Spinal cord (tissue), 10 donors: ENCODE data around the gene GPX4. TPM values are rescaled to one million over a fixed set of nuclear protein-coding genes. Genes with fewer than 3 reads are reported as not detected.

Experiments used
- DNase-seq, 6 donors: peaks; one replicate each; pipeline versions ENCODE4 v3.0.0 to v3.0.0-alpha.2; 2013 to 2015; ENCODE audit warnings: low spot score in 6 of 6, low read depth in 4 of 6
- H3K27ac ChIP-seq: one replicate; pipeline ENCODE4 v1.5.1; 2013; ENCODE audit warnings: low read depth, low read length, control low read depth
- H3K27me3 ChIP-seq: one replicate; pipeline ENCODE4 v1.6.1; 2013; ENCODE audit warnings: low read length; ENCODE audit not compliant: control insufficient read depth, insufficient read depth
- H3K36me3 ChIP-seq: one replicate; pipeline ENCODE4 v1.6.1; 2013; ENCODE audit warnings: low read length; ENCODE audit not compliant: control insufficient read depth, insufficient read depth
- H3K4me1 ChIP-seq: one replicate; pipeline ENCODE4 v1.6.1; 2013; ENCODE audit warnings: low read length; ENCODE audit not compliant: control insufficient read depth, insufficient read depth
- H3K4me3 ChIP-seq: one replicate; pipeline ENCODE4 v1.5.1; 2013; ENCODE audit warnings: low read depth, low read length, control low read depth
- H3K9me3 ChIP-seq: one replicate; pipeline ENCODE4 v1.6.1; 2013; ENCODE audit warnings: low read length; ENCODE audit not compliant: control insufficient read depth, insufficient read depth
- WGBS: methylation state at CpG from one replicate; pipeline ENCODE4 v1.1.5; 2013; ENCODE audit warnings: missing lambda C conversion rate; ENCODE audit not compliant: insufficient coverage; 5-methylcytosine and 5-hydroxymethylcytosine counted together
- long read RNA-seq, 4 donors: transcript quantifications; one replicate each; lab custom pipeline, GENCODE V29; 2026
- polyA plus RNA-seq, 2 donors: library from polyadenylated mRNA; unstranded; fragments of 120-200 nt; gene quantifications; one replicate each; pipeline ENCODE4 v1.2.1, GENCODE V29; 2013; ENCODE audit not compliant: insufficient read length in 2 of 2
- total RNA-seq, 2 donors: library from RNA; depleted of rRNA in 1 of 2; stranded (reverse); fragments of 120-200 nt in 1 of 2; fragments of >200 nt in 1 of 2; gene quantifications; one replicate each; pipeline versions ENCODE4 v1.2.3 to v1.2.4, GENCODE V29; 2013 to 2014
- donor health status: healthy.

The GPX4 gene, protein sequence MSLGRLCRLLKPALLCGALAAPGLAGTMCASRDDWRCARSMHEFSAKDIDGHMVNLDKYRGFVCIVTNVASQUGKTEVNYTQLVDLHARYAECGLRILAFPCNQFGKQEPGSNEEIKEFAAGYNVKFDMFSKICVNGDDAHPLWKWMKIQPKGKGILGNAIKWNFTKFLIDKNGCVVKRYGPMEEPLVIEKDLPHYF
- total RNA-seq (100 to 1,000 TPM; 123 to 287 TPM), polyA plus RNA-seq (100 to 1,000 TPM; 442 to 452 TPM)
- long read RNA-seq, donor 1, transcript GPX4-204 (6 exons, 536 nt), result minor isoform, 9 of 303 reads
- long read RNA-seq, donor 1, transcript GPX4-201 (7 exons, 919 nt), result major isoform, 194 of 303 reads
- long read RNA-seq, donor 1, partial matches to known transcripts, result 9 of 303 reads
- long read RNA-seq, donor 1, other reads (novel, unspliced or antisense), result 86 of 303 reads
- long read RNA-seq, donor 2, transcript GPX4-201 (7 exons, 919 nt), result major isoform, 107 of 193 reads
- long read RNA-seq, donor 2, transcript GPX4-204 (6 exons, 536 nt), result minor isoform, 5 of 193 reads
- long read RNA-seq, donor 2, partial matches to known transcripts, result 25 of 193 reads
- long read RNA-seq, donor 2, other reads (novel, unspliced or antisense), result 54 of 193 reads
- long read RNA-seq, donor 3, transcript GPX4-201 (7 exons, 919 nt), result major isoform, 107 of 191 reads
- long read RNA-seq, donor 3, transcript GPX4-204 (6 exons, 536 nt), result minor isoform, 5 of 191 reads
- long read RNA-seq, donor 3, partial matches to known transcripts, result 16 of 191 reads
- long read RNA-seq, donor 3, other reads (novel, unspliced or antisense), result 63 of 191 reads
- long read RNA-seq, donor 4, transcript GPX4-204 (6 exons, 536 nt), result minor isoform, 7 of 167 reads
- long read RNA-seq, donor 4, transcript GPX4-201 (7 exons, 919 nt), result major isoform, 84 of 167 reads
- long read RNA-seq, donor 4, partial matches to known transcripts, result 6 of 167 reads
- long read RNA-seq, donor 4, other reads (novel, unspliced or antisense), result 69 of 167 reads

GRCh38 chr19:1103708-1104310 is at the start of gene GPX4:
Gene GPX4, plus strand, starts transcription at chr19:1103994. Its CDS starts 50 bp downstream, at chr19:1104044.
- peak; percentile 95 to 100 (median 100) for DNase-seq
- H3K27ac ChIP-seq, result peak within 1 kb of the TSS; percentile 88
- WGBS, result under 1% methylated on average over 75 of the region's 75 CpGs
- peaks cover 39% of the 10 kb centered on the region for H3K36me3 ChIP-seq
- peaks cover 46% of the 10 kb centered on the region for H3K4me1 ChIP-seq
- H3K27me3 ChIP-seq, result no peaks in the 10 kb centered on the region
- no peaks in the 10 kb centered on the region for H3K9me3 ChIP-seq
- peak within 1 kb of the TSS; percentile 72 for H3K4me3 ChIP-seq

DNA sequence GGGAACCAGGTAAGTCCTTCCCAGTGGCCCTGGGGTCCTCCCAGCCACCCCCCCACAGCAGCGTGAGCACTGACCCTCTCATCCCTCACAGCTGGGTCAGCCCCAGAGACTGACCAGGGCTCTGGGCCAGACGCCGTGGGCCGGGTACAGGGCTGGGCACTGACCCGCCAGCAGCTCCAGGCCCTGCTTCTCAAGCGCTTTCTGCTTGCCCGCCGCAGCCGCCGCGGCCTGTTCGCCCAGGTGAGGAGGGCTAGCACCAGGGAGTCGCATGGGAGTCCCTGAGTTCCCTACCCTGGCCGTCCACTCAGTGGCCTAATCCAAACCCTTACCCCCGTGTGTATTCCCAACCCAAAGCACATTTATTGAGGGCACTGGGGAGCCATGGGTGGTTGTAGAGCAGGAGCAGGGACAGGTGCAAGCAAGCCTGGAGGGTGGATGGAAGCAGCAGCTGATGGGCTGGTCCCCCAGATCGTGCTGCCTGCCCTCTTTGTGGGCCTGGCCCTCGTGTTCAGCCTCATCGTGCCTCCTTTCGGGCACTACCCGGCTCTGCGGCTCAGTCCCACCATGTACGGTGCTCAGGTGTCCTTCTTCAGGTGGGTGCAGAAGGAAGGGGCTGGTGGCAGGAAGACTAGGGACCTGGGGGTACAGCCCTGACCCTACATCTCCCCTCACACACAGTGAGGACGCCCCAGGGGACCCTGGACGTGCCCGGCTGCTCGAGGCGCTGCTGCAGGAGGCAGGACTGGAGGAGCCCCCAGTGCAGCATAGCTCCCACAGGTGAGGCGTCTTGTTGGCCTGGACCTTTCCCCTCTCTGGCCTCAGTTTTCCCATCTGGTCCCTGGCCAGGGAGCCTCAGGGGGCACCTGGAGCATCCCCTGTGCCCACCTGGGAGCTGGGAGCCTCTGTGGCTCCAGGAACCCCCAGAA is 49.4 kb upstream of the GPX4 start:
- peaks cover 47% of the 10 kb centered on the region for H3K36me3 ChIP-seq
- no peaks in the 10 kb centered on the region for H3K4me1 ChIP-seq
- no peaks in the 10 kb centered on the region for H3K27me3 ChIP-seq
- 92% methylated on average over 26 of the region's 28 CpGs for WGBS
- H3K9me3 ChIP-seq, result peaks cover 14% of the 10 kb centered on the region
- DNase-seq, result no peak
- H3K4me3 ChIP-seq, result no peak overlapping the region
- H3K27ac ChIP-seq, result no peak overlapping the region

- H3K36me3 ChIP-seq, result peaks cover 47% of the 10 kb centered on the region
- H3K27me3 ChIP-seq, result no peaks in the 10 kb centered on the region
- H3K9me3 ChIP-seq, result peaks cover 14% of the 10 kb centered on the region
- DNase-seq, result no peak
- H3K27ac ChIP-seq, result no peak overlapping the region
- H3K4me3 ChIP-seq, result no peak overlapping the region
- no peaks in the 10 kb centered on the region for H3K4me1 ChIP-seq
- WGBS, result 93% methylated on average over 14 of the region's 14 CpGs
These were observed 48.8 kb upstream of the GPX4 start for GRCh38 chr19:1055028-1055425.

DNA sequence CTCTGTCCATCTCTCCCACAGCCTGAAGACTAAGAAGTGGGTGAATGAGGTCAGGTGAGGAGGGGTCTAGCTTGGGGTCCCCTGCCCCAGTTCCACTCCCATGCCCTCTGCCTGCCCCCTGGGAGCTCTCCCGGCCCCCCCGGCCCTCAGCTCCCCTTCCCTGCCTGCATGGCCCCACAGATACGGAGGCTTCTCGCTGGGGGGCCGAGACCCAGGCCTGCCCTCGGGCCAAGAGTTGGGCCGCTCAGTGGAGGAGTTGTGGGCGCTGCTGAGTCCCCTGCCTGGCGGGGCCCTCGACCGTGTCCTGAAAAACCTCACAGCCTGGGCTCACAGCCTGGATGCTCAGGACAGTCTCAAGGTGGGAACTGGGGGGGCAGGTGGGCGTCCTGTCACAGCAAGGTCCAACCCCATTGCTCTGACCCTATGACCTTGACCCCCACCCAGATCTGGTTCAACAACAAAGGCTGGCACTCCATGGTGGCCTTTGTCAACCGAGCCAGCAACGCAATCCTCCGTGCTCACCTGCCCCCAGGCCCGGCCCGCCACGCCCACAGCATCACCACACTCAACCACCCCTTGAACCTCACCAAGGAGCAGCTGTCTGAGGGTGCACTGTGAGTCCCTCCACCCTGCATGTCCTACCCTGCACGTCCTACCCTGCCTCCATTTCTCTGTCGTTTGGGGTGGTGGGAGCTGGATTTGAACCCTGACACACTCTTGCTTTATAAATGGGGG is 47.7 kb upstream of the GPX4 start:
- WGBS, result 95% methylated on average over 20 of the region's 20 CpGs

DNA sequence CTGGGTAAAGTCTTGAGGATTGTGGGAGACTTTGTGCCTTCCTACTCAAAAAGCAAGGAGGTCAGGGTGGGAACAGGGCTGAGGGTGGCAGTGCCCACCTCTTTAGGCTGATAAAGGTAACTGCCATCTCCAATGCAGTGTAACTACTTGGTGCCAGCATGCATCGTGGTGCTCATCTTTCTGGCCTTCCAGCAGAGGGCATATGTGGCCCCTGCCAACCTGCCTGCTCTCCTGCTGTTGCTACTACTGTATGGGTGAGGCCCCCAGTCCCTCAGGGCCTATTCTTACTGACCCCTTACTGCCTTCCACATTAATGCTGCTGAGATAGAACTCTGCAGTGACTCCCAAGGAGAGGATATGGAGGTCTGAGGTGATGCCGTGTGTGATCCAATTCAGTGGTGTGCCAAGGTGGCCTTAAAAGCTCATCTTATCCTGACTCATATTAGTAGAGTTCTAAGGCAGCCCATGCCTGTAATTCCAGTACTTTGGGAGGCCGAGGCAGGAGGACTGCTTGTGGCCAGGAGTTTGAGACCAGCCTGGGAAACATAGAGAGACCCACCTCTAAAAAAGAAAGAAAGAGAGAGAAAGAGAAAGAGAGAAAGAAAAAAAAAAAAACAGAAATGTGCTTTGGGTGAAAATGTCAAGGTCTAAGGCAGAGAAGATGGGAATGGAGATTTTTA is 46.5 kb upstream of the GPX4 start:
- DNase-seq, result peak in 3 of 6 donors; percentile 24 to 71 (median 69)
- H3K4me3 ChIP-seq, result no peak overlapping the region
- no peak overlapping the region for H3K27ac ChIP-seq
- peaks cover 48% of the 10 kb centered on the region for H3K36me3 ChIP-seq
- H3K4me1 ChIP-seq, result no peaks in the 10 kb centered on the region
- no peaks in the 10 kb centered on the region for H3K27me3 ChIP-seq
- 83% methylated on average over 1 of the region's 3 CpGs for WGBS
- H3K9me3 ChIP-seq, result peaks cover 14% of the 10 kb centered on the region

More for the DNA sequence above, 47.7 kb upstream of the GPX4 start:
- Histone ChIP-seq H3K4me3 (no peak overlapping the region), H3K4me1 (no peaks in the 10 kb centered on the region), H3K27me3 (no peaks in the 10 kb centered on the region), H3K9me3 (peaks cover 14% of the 10 kb centered on the region), H3K36me3 (peaks cover 43% of the 10 kb centered on the region), H3K27ac (no peak overlapping the region)
- DNase-seq, result no peak

- WGBS, result 100% methylated on average over 3 of the region's 5 CpGs
- H3K27ac ChIP-seq, result no peak overlapping the region
- peaks cover 14% of the 10 kb centered on the region for H3K9me3 ChIP-seq
- no peak for DNase-seq
- H3K36me3 ChIP-seq, result peaks cover 46% of the 10 kb centered on the region
- no peaks in the 10 kb centered on the region for H3K4me1 ChIP-seq
- no peaks in the 10 kb centered on the region for H3K27me3 ChIP-seq
- no peak overlapping the region for H3K4me3 ChIP-seq
These were observed 45.7 kb upstream of the GPX4 start for GRCh38 chr19:1058112-1058511.

- Histone ChIP-seq H3K36me3 (peaks cover 30% of the 10 kb centered on the region), H3K9me3 (peaks cover 14% of the 10 kb centered on the region), H3K27me3 (peaks cover 19% of the 10 kb centered on the region), H3K27ac (no peak overlapping the region), H3K4me3 (no peak overlapping the region), H3K4me1 (peaks cover 13% of the 10 kb centered on the region)
- WGBS, result 92% methylated on average over 5 of the region's 5 CpGs
- DNase-seq, result no peak
These were observed 43.1 kb upstream of the GPX4 start for GRCh38 chr19:1060689-1061088.

GRCh38 chr19:1061987-1062386 is 41.8 kb upstream of the GPX4 start:
- Histone ChIP-seq H3K4me1 (peaks cover 20% of the 10 kb centered on the region), H3K4me3 (no peak overlapping the region), H3K27ac (no peak overlapping the region), H3K27me3 (peaks cover 31% of the 10 kb centered on the region), H3K36me3 (peaks cover 17% of the 10 kb centered on the region), H3K9me3 (peaks cover 12% of the 10 kb centered on the region)
- WGBS, result 89% methylated on average over 20 of the region's 20 CpGs
- DNase-seq, result no peak
